Measurements from ENCODE around the gene NRXN3. TPM values are rescaled to one million over a fixed set of nuclear protein-coding genes. Genes with fewer than 3 reads are reported as not detected.

Gene NRXN3
- total and polyA plus RNA-seq, 2 of the 13 experiments (the other 11 are each of a cell fraction or from before 2014, with no cell fraction given) = 0.03 TPM; not detected in 1

- ChIA-PET POLR2A (no interaction called here), CTCF (ENCODE audit: low intra/inter-chr PET ratio, low total read pairs) (no interaction called here)
- no peaks in the 10 kb centered on the region for H4K20me1 ChIP-seq (ENCODE audit: insufficient read depth, low read length)
- intact Hi-C loops (cut with micrococcal nuclease; ENCODE audit: unreplicated experiment) (no loop called here), in situ Hi-C loops (cut with HindIII; ENCODE audit: extremely low pct_ligation_motif_present, low pct_unique_long_range_greater_than_20kb) (no loop called here)
- BruUV-seq (replicated peaks) = no TSS peak
- no peak overlapping the region for H3K27ac ChIP-seq (ENCODE audit: extremely low read length, insufficient read depth, low read length)
- no peak for TF ChIP-seq FOXC1 (CRISPR knock-in tag; IDR thresholded peaks at IDR 0.05; ENCODE audit: borderline replicate concordance)
- no peak for TF ChIP-seq SIX1 (CRISPR knock-in tag; IDR thresholded peaks at IDR 0.05; ENCODE audit: borderline replicate concordance)
- no peak for TF ChIP-seq ZNF367 (CRISPR knock-in tag; IDR thresholded peaks at IDR 0.05; ENCODE audit: borderline replicate concordance)
- no peak for TF ChIP-seq ZNF564 (CRISPR knock-in tag; IDR thresholded peaks at IDR 0.05)
- no peak for TF ChIP-seq ZNF615 (CRISPR knock-in tag; IDR thresholded peaks at IDR 0.05; ENCODE audit: borderline replicate concordance)
- no peak for TF ChIP-seq ZFP90 (CRISPR knock-in tag; IDR thresholded peaks at IDR 0.05; ENCODE audit: borderline replicate concordance)
- no peaks in the 10 kb centered on the region for H3K79me2 ChIP-seq (ENCODE audit: insufficient read depth, low read length)
- no peak overlapping the region for H3K4me2 ChIP-seq (ENCODE audit: low read depth, low read length)
- FAIRE-seq (no peak), ATAC-seq (peak; percentile 55; the same call in 1 of the 3 replicates), DNase-seq (ENCODE audit: low spot score) (peak; percentile 10)
- 6% methylated on average over 4 of the region's 7 CpGs for WGBS (ENCODE audit: low lambda C conversion rate)
- H3K4me3 ChIP-seq (replicated peaks in 1 of 3; ENCODE audit: insufficient read depth in 1 of 3, low read depth in 2 of 3, low read length in 3 of 3) = no peak overlapping the region
- H3K36me3 ChIP-seq (replicated peaks in 1 of 2; ENCODE audit: control insufficient read depth in 1 of 2, insufficient read depth in 2 of 2, low read length in 2 of 2) = no peaks in the 10 kb centered on the region
- peaks cover 4% of the 10 kb centered on the region; the same call in 1 of the 2 replicates for H3K9me3 ChIP-seq (ENCODE audit: low read length)
- H3K4me1 ChIP-seq (ENCODE audit: insufficient read depth, low read length) = no peaks in the 10 kb centered on the region
- no peak overlapping the region for H2AFZ ChIP-seq (ENCODE audit: low read length)
- H3K9ac ChIP-seq (ENCODE audit: insufficient read depth, low read depth, low read length) = no peak overlapping the region
- H3K27me3 ChIP-seq (ENCODE audit: control insufficient read depth in 1 of 2, insufficient read depth in 2 of 2, low read length in 2 of 2) = no peaks in the 10 kb centered on the region
These were observed 846.8 kb downstream of the NRXN3 start for GRCh38 chr14:79016828-79017505.

GRCh38 chr14:79017561-79017960 is 847.4 kb downstream of the NRXN3 start:
- Histone ChIP-seq H3K4me2 (ENCODE audit: low read depth, low read length) (no peak overlapping the region), H2AFZ (ENCODE audit: low read length) (no peak overlapping the region), H3K4me3 (replicated peaks in 1 of 3; ENCODE audit: insufficient read depth in 1 of 3, low read depth in 2 of 3, low read length in 3 of 3) (no peak overlapping the region), H3K9me3 (ENCODE audit: low read length) (peaks cover 4% of the 10 kb centered on the region; the same call in 1 of the 2 replicates), H3K79me2 (ENCODE audit: insufficient read depth, low read length) (no peaks in the 10 kb centered on the region), H3K27me3 (ENCODE audit: control insufficient read depth in 1 of 2, insufficient read depth in 2 of 2, low read length in 2 of 2) (no peaks in the 10 kb centered on the region), H3K4me1 (ENCODE audit: insufficient read depth, low read length) (no peaks in the 10 kb centered on the region), H4K20me1 (ENCODE audit: insufficient read depth, low read length) (no peaks in the 10 kb centered on the region), H3K27ac (ENCODE audit: extremely low read length, insufficient read depth, low read length) (no peak overlapping the region), H3K9ac (ENCODE audit: insufficient read depth, low read depth, low read length) (no peak overlapping the region), H3K36me3 (replicated peaks in 1 of 2; ENCODE audit: control insufficient read depth in 1 of 2, insufficient read depth in 2 of 2, low read length in 2 of 2) (no peaks in the 10 kb centered on the region)
- intact Hi-C loops (cut with micrococcal nuclease; ENCODE audit: unreplicated experiment) (no loop called here), in situ Hi-C loops (cut with HindIII; ENCODE audit: extremely low pct_ligation_motif_present, low pct_unique_long_range_greater_than_20kb) (no loop called here)
- DNase-seq (ENCODE audit: low spot score) (no peak), FAIRE-seq (no peak), ATAC-seq (no peak)
- 55% methylated on average over 4 of the region's 4 CpGs for WGBS (ENCODE audit: low lambda C conversion rate)
- ChIA-PET POLR2A (no interaction called here), CTCF (ENCODE audit: low intra/inter-chr PET ratio, low total read pairs) (no interaction called here)
- no TSS peak for BruUV-seq (replicated peaks)
- no peak for TF ChIP-seq TSC22D2 (CRISPR knock-in tag; IDR thresholded peaks at IDR 0.05; ENCODE audit: borderline replicate concordance)
- no peak for TF ChIP-seq RXRA (CRISPR knock-in tag; IDR thresholded peaks at IDR 0.05)

Data from HepG2 (cell line).